Fibroblast of the conjunctiva (primary cell): ENCODE data around the gene STARD3NL.
"Not testable (repeated sequence)": the region's sequence is repeated elsewhere in the genome, so short reads cannot be mapped to it uniquely, and the experiment has no call there.

ENCODE experiments used
- DNase-seq: peaks from one replicate; pipeline ENCODE4 v3.0.0-alpha.2; 2010; ENCODE audit warnings: low read depth

The STARD3NL gene

GRCh38 chr7:38269704-38270346 lies 91.8 kb downstream of the STARD3NL start:
- not testable (repeated sequence) for DNase-seq

GRCh38 chr7:38270405-38270804 lies 92.4 kb downstream of the STARD3NL start:
- DNase-seq: not testable (repeated sequence)

DNA sequence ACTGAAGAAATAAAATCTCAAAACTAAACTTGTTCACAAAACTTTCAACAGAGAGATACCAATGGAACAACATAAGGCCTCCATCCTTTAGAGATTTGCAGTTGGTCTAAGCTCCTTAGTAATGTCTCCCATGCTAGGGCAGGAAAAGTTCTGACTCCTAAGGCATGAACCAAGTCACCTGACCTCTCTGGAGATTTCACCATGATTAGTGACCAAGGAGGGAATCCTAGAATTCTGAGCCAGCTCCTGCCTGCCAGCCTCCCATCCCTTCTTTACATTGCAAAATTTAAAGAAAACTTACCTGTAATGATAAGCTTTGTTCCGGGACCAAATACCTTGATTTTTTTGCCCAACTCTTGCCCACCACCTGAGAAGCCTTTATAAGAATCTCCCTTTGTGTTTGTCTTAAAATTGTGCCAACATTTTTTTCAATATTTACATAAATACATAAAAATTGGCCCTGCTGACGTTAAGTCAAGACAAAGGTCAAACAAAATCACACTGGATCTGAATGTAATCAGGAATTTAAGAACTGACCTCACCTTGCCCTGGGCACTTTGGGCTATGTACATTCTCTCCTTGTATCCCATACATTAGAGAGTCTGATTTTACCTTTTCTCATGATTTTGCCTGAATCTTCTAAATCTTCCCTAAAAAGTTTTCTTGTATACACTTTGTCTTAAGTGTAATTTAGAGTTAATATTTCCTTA lies 95.4 kb downstream of the STARD3NL start, which contains the start of gene TARP:
Gene TARP (minus strand): TSS at position 351 of the 710 bp plus-strand sequence.
- DNase-seq: no peak

- DNase-seq: no peak
Observed at GRCh38 chr7:38274486-38274885, 96.4 kb downstream of the STARD3NL start.

DNA sequence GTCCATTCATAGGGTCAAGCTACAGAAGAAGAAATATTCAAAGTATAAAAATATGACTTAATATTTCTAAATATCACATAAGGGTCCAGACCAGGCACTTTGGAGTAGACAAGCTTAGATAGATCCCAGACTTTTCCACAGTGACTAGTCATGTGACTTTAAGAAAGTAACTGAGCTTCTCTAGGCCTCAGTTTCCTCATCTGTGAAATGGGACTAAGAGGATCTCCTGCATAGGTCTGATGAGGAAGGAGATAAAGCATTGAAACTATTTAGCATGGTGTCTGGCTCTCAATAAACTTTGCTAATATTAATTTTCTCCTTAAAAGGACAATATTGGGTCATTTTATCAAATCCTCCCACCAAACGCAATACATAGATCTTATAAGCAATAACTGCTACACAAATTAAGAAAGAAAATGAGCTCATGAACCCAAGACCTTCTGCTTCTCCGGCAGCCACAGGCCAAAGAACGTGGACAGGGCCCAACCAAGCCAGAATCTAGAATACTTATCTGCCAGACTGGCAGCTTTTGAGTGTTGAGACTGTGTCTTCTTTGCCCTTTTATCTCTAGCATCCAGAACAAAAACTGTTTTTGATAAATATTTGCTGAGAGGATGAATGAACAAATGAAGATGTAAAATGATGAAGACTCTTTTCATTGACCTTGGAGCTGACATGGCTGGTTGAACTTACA lies 97.0 kb downstream of the STARD3NL start:
- DNase-seq: no peak

GRCh38 chr7:38276096-38276877 lies 98.2 kb downstream of the STARD3NL start:
- DNase-seq: no peak

DNA sequence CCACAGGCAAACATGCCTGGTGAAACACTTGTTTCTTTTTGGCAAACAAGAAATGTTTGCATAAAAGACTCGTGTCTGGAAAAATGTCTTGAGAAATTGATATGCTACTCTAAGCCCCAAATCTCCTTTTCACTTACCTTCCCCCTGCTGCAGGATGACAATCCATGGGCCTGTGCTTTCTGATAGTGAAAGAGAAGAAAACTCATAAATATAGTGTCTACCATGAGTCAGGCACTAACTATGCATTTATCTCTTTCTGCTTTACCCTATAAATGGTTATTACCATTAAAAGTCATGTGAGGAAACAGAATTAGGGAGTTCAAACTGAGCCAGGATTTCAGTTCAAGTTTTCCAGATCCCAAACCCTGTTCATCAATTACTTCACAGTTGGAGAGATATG lies 102.0 kb downstream of the STARD3NL start:
- DNase-seq: no peak
